ENCODE measurements around the gene CEACAM3. TPM values are rescaled to one million over a fixed set of nuclear protein-coding genes. Genes with fewer than 3 reads are reported as not detected.

The CEACAM3 gene
- total and polyA plus RNA-seq, 2 donors (not counting 1 experiment from before 2014, with no cell fraction given) = not detected

GRCh38 chr19:41844601-41845000 is 48.2 kb downstream of the CEACAM3 start, which contains the start of gene LYPD4:
Gene LYPD4, minus strand, starts transcription at chr19:41844683. Its CDS starts 5,398 bp downstream, at chr19:41839285.
- H3K9ac ChIP-seq (ENCODE audit: insufficient read depth, low read length) = no peak within 1 kb of the TSS
- DNase-seq (ENCODE audit: low read depth in 2 of 2) = no peak

GRCh38 chr19:41845001-41845050 is 48.4 kb downstream of the CEACAM3 start, which contains the start of gene DMRTC2:
Gene DMRTC2, plus strand, starts transcription at chr19:41845042. Its CDS starts 2,387 bp downstream, at chr19:41847429.
- H4K20me1 ChIP-seq (ENCODE audit: control insufficient read depth, extremely low read depth, insufficient read depth, low read length) = no peaks in the 10 kb centered on the region
- no peak for DNase-seq (ENCODE audit: low read depth in 2 of 2)
- no peaks in the 10 kb centered on the region for H3K27me3 ChIP-seq (ENCODE audit: control insufficient read depth, insufficient read depth, low read length)
- H3K4me2 ChIP-seq (ENCODE audit: extremely low read depth, insufficient read depth, low read length) = no peak within 1 kb of the TSS
- no peak within 1 kb of the TSS for H2AFZ ChIP-seq (ENCODE audit: low read length)
- TF ChIP-seq EZH2 (IDR thresholded peaks at IDR 0.05; ENCODE audit: low read length, missing control alignments) = no peak
- TF ChIP-seq, protein P1, sequence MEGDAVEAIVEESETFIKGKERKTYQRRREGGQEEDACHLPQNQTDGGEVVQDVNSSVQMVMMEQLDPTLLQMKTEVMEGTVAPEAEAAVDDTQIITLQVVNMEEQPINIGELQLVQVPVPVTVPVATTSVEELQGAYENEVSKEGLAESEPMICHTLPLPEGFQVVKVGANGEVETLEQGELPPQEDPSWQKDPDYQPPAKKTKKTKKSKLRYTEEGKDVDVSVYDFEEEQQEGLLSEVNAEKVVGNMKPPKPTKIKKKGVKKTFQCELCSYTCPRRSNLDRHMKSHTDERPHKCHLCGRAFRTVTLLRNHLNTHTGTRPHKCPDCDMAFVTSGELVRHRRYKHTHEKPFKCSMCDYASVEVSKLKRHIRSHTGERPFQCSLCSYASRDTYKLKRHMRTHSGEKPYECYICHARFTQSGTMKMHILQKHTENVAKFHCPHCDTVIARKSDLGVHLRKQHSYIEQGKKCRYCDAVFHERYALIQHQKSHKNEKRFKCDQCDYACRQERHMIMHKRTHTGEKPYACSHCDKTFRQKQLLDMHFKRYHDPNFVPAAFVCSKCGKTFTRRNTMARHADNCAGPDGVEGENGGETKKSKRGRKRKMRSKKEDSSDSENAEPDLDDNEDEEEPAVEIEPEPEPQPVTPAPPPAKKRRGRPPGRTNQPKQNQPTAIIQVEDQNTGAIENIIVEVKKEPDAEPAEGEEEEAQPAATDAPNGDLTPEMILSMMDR (conservative IDR thresholded peaks at IDR 0.05 in 1 of 2, IDR thresholded peaks at IDR 0.05 in 1 of 2; ENCODE audit: low read depth in 1 of 2, low read length in 2 of 2) = no peak
- H3K27ac ChIP-seq (ENCODE audit: insufficient read depth, low read length) = no peak within 1 kb of the TSS
- no peaks in the 10 kb centered on the region for H3K4me1 ChIP-seq (ENCODE audit: control insufficient read depth, extremely low read depth, insufficient read depth, low read length)
- H3K9ac ChIP-seq (ENCODE audit: insufficient read depth, low read length) = no peak within 1 kb of the TSS
- no peaks in the 10 kb centered on the region for H3K36me3 ChIP-seq (ENCODE audit: control insufficient read depth, insufficient read depth, low read length)
- H3K9me3 ChIP-seq (ENCODE audit: control insufficient read depth, insufficient read depth, low read depth, low read length) = no peaks in the 10 kb centered on the region
- no peak within 1 kb of the TSS for H3K4me3 ChIP-seq (replicated peaks in 1 of 4; ENCODE audit: control extremely low read depth in 1 of 4, insufficient read depth in 1 of 4, low read depth in 3 of 4, low read length in 4 of 4)
- H3K79me2 ChIP-seq (ENCODE audit: control insufficient read depth, insufficient read depth, low read length) = no peaks in the 10 kb centered on the region

More at GRCh38 chr19:41844601-41845000, 48.2 kb downstream of the CEACAM3 start, which contains the start of gene LYPD4:
- Histone ChIP-seq H4K20me1 (ENCODE audit: control insufficient read depth, extremely low read depth, insufficient read depth, low read length) (no peaks in the 10 kb centered on the region), H3K27ac (ENCODE audit: insufficient read depth, low read length) (no peak within 1 kb of the TSS), H3K79me2 (ENCODE audit: control insufficient read depth, insufficient read depth, low read length) (no peaks in the 10 kb centered on the region), H3K4me1 (ENCODE audit: control insufficient read depth, extremely low read depth, insufficient read depth, low read length) (no peaks in the 10 kb centered on the region), H3K4me2 (ENCODE audit: extremely low read depth, insufficient read depth, low read length) (no peak within 1 kb of the TSS), H3K4me3 (replicated peaks in 1 of 4; ENCODE audit: control extremely low read depth in 1 of 4, insufficient read depth in 1 of 4, low read depth in 3 of 4, low read length in 4 of 4) (no peak within 1 kb of the TSS), H3K27me3 (ENCODE audit: control insufficient read depth, insufficient read depth, low read length) (no peaks in the 10 kb centered on the region), H3K9me3 (ENCODE audit: control insufficient read depth, insufficient read depth, low read depth, low read length) (no peaks in the 10 kb centered on the region), H3K36me3 (ENCODE audit: control insufficient read depth, insufficient read depth, low read length) (no peaks in the 10 kb centered on the region), H2AFZ (ENCODE audit: low read length) (no peak within 1 kb of the TSS)
- no peak for TF ChIP-seq EZH2 (IDR thresholded peaks at IDR 0.05; ENCODE audit: low read length, missing control alignments)
- TF ChIP-seq, protein P1 (conservative IDR thresholded peaks at IDR 0.05 in 1 of 2, IDR thresholded peaks at IDR 0.05 in 1 of 2; ENCODE audit: low read depth in 1 of 2, low read length in 2 of 2) = no peak

DNA sequence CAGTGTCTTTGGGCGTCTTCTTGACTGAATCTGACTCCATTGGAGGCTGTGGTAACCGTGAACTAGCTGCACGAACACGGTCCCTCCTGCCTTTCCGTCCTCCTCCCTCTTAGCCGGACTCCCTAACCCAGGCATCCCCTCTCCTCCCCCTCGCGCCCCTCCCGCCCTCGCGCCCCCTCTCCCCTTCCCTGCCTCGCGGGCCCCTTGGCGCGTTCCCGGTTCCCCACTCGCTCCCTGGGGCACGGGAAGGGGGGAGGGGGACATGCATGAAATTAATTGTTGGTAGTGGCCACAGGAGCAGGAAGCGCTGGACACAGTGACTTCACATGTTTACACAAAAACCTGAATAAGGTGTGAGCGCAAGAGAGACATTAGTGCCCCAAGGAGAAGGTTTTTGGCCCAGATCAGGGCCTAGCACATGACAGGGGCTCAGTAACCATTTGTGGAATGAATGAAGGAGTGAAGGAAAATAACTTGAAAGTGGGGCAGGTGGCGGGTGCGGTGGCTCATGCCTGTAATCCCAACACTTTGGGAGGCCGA is 48.7 kb downstream of the CEACAM3 start:
- no peak overlapping the region for H3K27ac ChIP-seq (ENCODE audit: insufficient read depth, low read length)
- TF ChIP-seq, protein P1 (conservative IDR thresholded peaks at IDR 0.05 in 1 of 2, IDR thresholded peaks at IDR 0.05 in 1 of 2; ENCODE audit: low read depth in 1 of 2, low read length in 2 of 2) = no peak
- TF ChIP-seq EZH2 (IDR thresholded peaks at IDR 0.05; ENCODE audit: low read length, missing control alignments) = no peak

More for the DNA sequence above, 48.7 kb downstream of the CEACAM3 start:
- Histone ChIP-seq H3K9ac (ENCODE audit: insufficient read depth, low read length) (no peak overlapping the region), H3K79me2 (ENCODE audit: control insufficient read depth, insufficient read depth, low read length) (no peaks in the 10 kb centered on the region), H3K36me3 (ENCODE audit: control insufficient read depth, insufficient read depth, low read length) (no peaks in the 10 kb centered on the region), H4K20me1 (ENCODE audit: control insufficient read depth, extremely low read depth, insufficient read depth, low read length) (no peaks in the 10 kb centered on the region), H3K4me1 (ENCODE audit: control insufficient read depth, extremely low read depth, insufficient read depth, low read length) (no peaks in the 10 kb centered on the region), H3K4me2 (ENCODE audit: extremely low read depth, insufficient read depth, low read length) (no peak overlapping the region), H3K27me3 (ENCODE audit: control insufficient read depth, insufficient read depth, low read length) (peaks cover 2% of the 10 kb centered on the region), H3K9me3 (ENCODE audit: control insufficient read depth, insufficient read depth, low read depth, low read length) (no peaks in the 10 kb centered on the region), H2AFZ (ENCODE audit: low read length) (no peak overlapping the region), H3K4me3 (replicated peaks in 1 of 4; ENCODE audit: control extremely low read depth in 1 of 4, insufficient read depth in 1 of 4, low read depth in 3 of 4, low read length in 4 of 4) (no peak overlapping the region)
- no peak for DNase-seq (ENCODE audit: low read depth in 2 of 2)
